SK-N-SH (cell line): ENCODE data around the gene HAUS7. TPM values are rescaled to one million over a fixed set of nuclear protein-coding genes. Genes with fewer than 3 reads are reported as not detected.

Experiments used
- CTCF ChIA-PET: fragments of 300-600, 350-600 bp; formaldehyde crosslinking; extraction: SDS; loops from one replicate; lab custom pipeline; 2021; lab: Yijun Ruan, JAX
- POLR2A ChIA-PET: fragments of 350-600 bp; sonication (Branson Sonifier 250); formaldehyde crosslinking; extraction: SDS; loops from one replicate; lab custom pipeline; 2020; ENCODE audit warnings: antibody characterized with exemption, inconsistent platforms; lab: Yijun Ruan, JAX
- DNase-seq: peaks from one replicate; pipeline ENCODE4 v3.0.0; 2012
- H2AFZ ChIP-seq: fragments of 200-600 bp; sonication (generic); 2 replicates; pipeline ENCODE4 v1.8.1; 2016; ENCODE audit warnings: antibody characterized with exemption, mild to moderate bottlenecking, low read depth
- H3F3A ChIP-seq: fragments of 200-600 bp; sonication (generic); replicated peaks from 2 replicates; pipeline ENCODE3; 2016; ENCODE audit warnings: antibody characterized with exemption, mild to moderate bottlenecking; ENCODE audit not compliant: insufficient read depth
- H3K27ac ChIP-seq, 2 experiments: fragments of 200-500 bp in 1 of 2; fragments of 200-600 bp in 1 of 2; sonication (Bioruptor generic) in 1 of 2; sonication (generic), shearing (Covaris generic) in 1 of 2; 2 replicates each; pipeline versions ENCODE4 v1.5.1 to v1.6.1; 2014 to 2016; ENCODE audit warnings: low read depth in 2 of 2, inconsistent platforms in 1 of 2, low read length in 1 of 2, mild to moderate bottlenecking in 1 of 2, mixed read lengths in 1 of 2
- H3K27me3 ChIP-seq: fragments of 200-600 bp; sonication (generic), shearing (Covaris generic); 2 replicates; pipeline ENCODE4 v1.6.1; 2016; ENCODE audit warnings: mixed run types; ENCODE audit not compliant: insufficient read depth
- H3K36me3 ChIP-seq, 2 experiments: fragments of 200-500 bp in 1 of 2; fragments of 200-600 bp in 1 of 2; sonication (Bioruptor generic) in 1 of 2; sonication (generic) in 1 of 2; replicated peaks in 1 of 2; 2 replicates each; pipeline versions ENCODE3 to v1.5.1; 2014 to 2016; ENCODE audit warnings: low read length in 1 of 2, mild to moderate bottlenecking in 1 of 2; ENCODE audit not compliant: insufficient read depth in 2 of 2, control insufficient read depth in 1 of 2
- H3K4me1 ChIP-seq, 2 experiments: fragments of 200-500 bp in 1 of 2; fragments of 200-600 bp in 1 of 2; sonication (Bioruptor generic) in 1 of 2; sonication (generic), shearing (Covaris generic) in 1 of 2; 2 replicates each; pipeline versions ENCODE4 v1.5.1 to v1.6.1; 2014 to 2016; ENCODE audit warnings: low read depth in 1 of 2, low read length in 1 of 2, mixed run types in 1 of 2; ENCODE audit not compliant: insufficient read depth in 2 of 2, control insufficient read depth in 1 of 2
- H3K4me2 ChIP-seq: fragments of 200-600 bp; sonication (generic), shearing (Covaris generic); 2 replicates; pipeline ENCODE4 v1.6.1; 2017; ENCODE audit warnings: mixed run types
- H3K4me3 ChIP-seq, 2 experiments: fragments of 200-500 bp in 1 of 2; fragments of 200-600 bp in 1 of 2; sonication (Bioruptor generic) in 1 of 2; sonication (generic), shearing (Covaris generic) in 1 of 2; 2 replicates each; pipeline versions ENCODE4 v1.5.1 to v1.8.1; 2014 to 2016; ENCODE audit warnings: low read depth in 2 of 2, inconsistent platforms in 1 of 2, low read length in 1 of 2, mild to moderate bottlenecking in 1 of 2, mixed read lengths in 1 of 2, moderate library complexity in 1 of 2
- H3K79me2 ChIP-seq: fragments of 200-600 bp; sonication (generic); 2 replicates; pipeline ENCODE4 v1.8.1; 2017; ENCODE audit warnings: mild to moderate bottlenecking; ENCODE audit not compliant: insufficient read depth
- H3K9ac ChIP-seq: fragments of 200-600 bp; sonication (generic); 2 replicates; pipeline ENCODE4 v1.6.1; 2017; ENCODE audit warnings: mixed run types
- H3K9me2 ChIP-seq: fragments of 200-600 bp; sonication (generic); 2 replicates; pipeline ENCODE4 v1.6.1; 2017; ENCODE audit warnings: mixed run types
- H3K9me3 ChIP-seq: fragments of 200-600 bp; sonication (generic); 2 replicates; pipeline ENCODE4 v1.6.1; 2017; ENCODE audit warnings: mixed run types, mild to moderate bottlenecking, moderate library complexity
- H4K20me1 ChIP-seq: fragments of 200-600 bp; sonication (generic); 2 replicates; pipeline ENCODE4 v1.6.1; 2017; ENCODE audit warnings: mild to moderate bottlenecking, mixed run types; ENCODE audit not compliant: insufficient read depth
- GABPA ChIP-seq: IDR thresholded peaks from 2 replicates; pipeline ENCODE4 v1.4.0; 2012; ENCODE audit warnings: low read depth, mild to moderate bottlenecking
- GATA2 ChIP-seq: sonication (generic); formaldehyde crosslinking; IDR thresholded peaks from 2 replicates; pipeline ENCODE4 v1.5.0; 2020; ENCODE audit warnings: mild to moderate bottlenecking, missing genetic modification reagents
- POLR2AphosphoS5 ChIP-seq: IDR thresholded peaks from 2 replicates; pipeline ENCODE4 v1.6.1; 2012; ENCODE audit warnings: low read depth, low read length
- RAD21 ChIP-seq: IDR thresholded peaks from 2 replicates; pipeline ENCODE4 v1.6.1; 2012; ENCODE audit warnings: mild to moderate bottlenecking, low read length
- RFX5 ChIP-seq: IDR thresholded peaks from 2 replicates; pipeline ENCODE4 v1.6.1; 2012; ENCODE audit warnings: mild to moderate bottlenecking, improper control_type of control experiment, low read length
- SIN3A ChIP-seq: IDR thresholded peaks from 2 replicates; pipeline ENCODE4 v1.6.1; 2012; ENCODE audit warnings: low read depth, mild to moderate bottlenecking, low read length, moderate library complexity, borderline replicate concordance
- TCF12 ChIP-seq: IDR thresholded peaks from 2 replicates; pipeline ENCODE4 v1.4.0; 2012
- WGBS: methylation state at CpG from one replicate; pipeline ENCODE4 v1.1.6; 2017; ENCODE audit warnings: low lambda C conversion rate; 5-methylcytosine and 5-hydroxymethylcytosine counted together
- polyA plus RNA-seq, 3 experiments: library from polyadenylated mRNA; depleted of rRNA; stranded (reverse); fragments of >200 nt; gene quantifications; 2 replicates each; pipeline ENCODE4 v1.2.3, GENCODE V29; 2012
- TF ChIP-seq, protein P1 (sequence below): IDR thresholded peaks from 2 replicates; pipeline ENCODE4 v1.4.0; 2012; ENCODE audit warnings: low read depth, borderline replicate concordance
- TF ChIP-seq, protein P2 (sequence below): IDR thresholded peaks from 2 replicates; pipeline ENCODE4; 2012

HAUS7 gene
- polyA plus RNA-seq, 1 of the 3 experiments (the other 2 are of a cell fraction): 39.7 TPM

DNA sequence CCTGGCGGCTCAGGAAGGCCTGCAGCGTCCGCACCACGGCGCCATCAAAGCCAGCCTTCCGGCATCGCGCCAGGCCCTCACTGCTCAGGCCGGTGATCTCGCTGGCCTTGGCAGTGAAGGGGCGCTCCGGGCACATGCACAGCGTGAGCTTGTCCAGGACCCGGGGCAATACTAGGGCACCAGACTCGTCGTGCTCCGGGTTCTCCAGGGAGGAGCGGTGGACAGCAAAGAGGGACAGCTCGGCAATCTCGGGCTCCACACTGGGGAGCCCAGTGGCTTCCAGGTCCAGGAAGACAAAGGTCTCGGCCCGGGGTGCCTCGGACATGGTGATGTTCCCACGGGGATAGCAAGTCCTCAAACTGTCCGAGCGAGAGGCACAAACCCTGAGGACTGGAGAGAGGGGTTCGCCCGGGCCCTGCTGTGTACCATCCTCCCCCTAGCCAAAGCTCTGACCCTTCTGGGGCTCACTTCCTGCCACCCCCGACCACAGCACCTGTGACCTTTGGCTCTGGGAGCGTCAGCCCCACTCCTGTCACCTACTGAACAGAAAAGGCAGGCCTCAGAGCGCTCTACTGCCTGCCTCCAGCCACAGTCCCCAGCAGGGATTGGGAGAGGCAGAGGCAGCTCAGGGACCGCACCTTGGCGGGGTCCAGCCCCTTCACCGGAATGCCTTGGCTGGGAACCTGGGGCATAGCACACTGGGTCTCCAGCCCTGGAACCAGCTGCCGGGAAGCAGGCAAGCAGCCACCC is 25.1 kb downstream of the HAUS7 start (continued):
- no peak for TF ChIP-seq GABPA
- TF ChIP-seq RFX5: no peak
- no peak for TF ChIP-seq RAD21
- TF ChIP-seq, protein P1, sequence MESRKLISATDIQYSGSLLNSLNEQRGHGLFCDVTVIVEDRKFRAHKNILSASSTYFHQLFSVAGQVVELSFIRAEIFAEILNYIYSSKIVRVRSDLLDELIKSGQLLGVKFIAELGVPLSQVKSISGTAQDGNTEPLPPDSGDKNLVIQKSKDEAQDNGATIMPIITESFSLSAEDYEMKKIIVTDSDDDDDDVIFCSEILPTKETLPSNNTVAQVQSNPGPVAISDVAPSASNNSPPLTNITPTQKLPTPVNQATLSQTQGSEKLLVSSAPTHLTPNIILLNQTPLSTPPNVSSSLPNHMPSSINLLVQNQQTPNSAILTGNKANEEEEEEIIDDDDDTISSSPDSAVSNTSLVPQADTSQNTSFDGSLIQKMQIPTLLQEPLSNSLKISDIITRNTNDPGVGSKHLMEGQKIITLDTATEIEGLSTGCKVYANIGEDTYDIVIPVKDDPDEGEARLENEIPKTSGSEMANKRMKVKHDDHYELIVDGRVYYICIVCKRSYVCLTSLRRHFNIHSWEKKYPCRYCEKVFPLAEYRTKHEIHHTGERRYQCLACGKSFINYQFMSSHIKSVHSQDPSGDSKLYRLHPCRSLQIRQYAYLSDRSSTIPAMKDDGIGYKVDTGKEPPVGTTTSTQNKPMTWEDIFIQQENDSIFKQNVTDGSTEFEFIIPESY: no peak
- TF ChIP-seq TCF12: no peak
- no peak for TF ChIP-seq GATA2
- no peak for TF ChIP-seq POLR2AphosphoS5

DNA sequence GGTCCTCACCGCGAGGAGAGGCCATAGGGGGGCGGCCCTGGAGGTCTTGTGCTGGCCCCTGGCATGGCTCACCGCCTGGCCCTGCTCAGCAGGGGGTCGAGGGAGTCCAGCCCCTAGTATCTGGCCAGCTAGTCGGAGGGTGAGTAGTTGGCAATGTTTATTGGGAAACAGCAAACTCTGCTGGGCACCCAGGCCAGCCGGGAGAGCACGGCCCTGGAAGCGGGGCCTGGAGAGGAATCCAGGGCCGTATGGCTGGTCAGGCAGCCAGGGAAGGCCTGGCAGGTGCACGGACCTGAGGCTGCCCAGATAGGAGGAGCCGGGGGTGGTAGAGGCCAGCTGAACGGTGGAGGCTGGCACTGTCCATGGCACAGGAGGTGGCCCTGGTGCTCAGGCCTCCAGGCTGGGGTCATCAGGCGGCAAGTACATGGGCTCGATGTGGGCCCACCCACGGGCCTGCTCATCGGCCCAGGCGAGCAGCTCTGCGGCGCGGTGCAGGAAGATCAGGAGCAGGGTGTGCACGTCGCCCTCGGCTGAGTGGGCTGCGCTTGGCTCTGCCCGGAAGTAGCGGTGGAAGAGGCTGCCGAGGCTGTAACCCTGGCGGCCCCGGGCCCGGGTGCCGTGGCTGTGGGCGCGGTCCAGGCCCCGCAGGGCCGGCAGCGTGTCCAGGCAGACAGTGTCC is 25.9 kb downstream of the HAUS7 start:
- 53% methylated on average over 12 of the region's 37 CpGs for WGBS
- Histone ChIP-seq H4K20me1 (no peaks in the 10 kb centered on the region), H3K9me3 (no peaks in the 10 kb centered on the region), H3K4me3 (no peak overlapping the region), H3K27ac (no peak overlapping the region), H3F3A (no peaks in the 10 kb centered on the region), H3K9me2 (no peaks in the 10 kb centered on the region), H2AFZ (no peak overlapping the region), H3K27me3 (peaks cover 30% of the 10 kb centered on the region), H3K36me3 (no peaks in the 10 kb centered on the region), H3K4me2 (no peak overlapping the region), H3K79me2 (no peaks in the 10 kb centered on the region), H3K4me1 (no peaks in the 10 kb centered on the region), H3K9ac (no peak overlapping the region)
- ChIA-PET CTCF (interaction anchor here (1.2 to 2.4 kb wide), 3 partner anchors 16 to 63 kb away, joined by 3 to 13 read pairs (median 3); partner anchors contain the start of gene HAUS7), POLR2A (no interaction called here)
- no peak for DNase-seq
- TF ChIP-seq, protein P2, sequence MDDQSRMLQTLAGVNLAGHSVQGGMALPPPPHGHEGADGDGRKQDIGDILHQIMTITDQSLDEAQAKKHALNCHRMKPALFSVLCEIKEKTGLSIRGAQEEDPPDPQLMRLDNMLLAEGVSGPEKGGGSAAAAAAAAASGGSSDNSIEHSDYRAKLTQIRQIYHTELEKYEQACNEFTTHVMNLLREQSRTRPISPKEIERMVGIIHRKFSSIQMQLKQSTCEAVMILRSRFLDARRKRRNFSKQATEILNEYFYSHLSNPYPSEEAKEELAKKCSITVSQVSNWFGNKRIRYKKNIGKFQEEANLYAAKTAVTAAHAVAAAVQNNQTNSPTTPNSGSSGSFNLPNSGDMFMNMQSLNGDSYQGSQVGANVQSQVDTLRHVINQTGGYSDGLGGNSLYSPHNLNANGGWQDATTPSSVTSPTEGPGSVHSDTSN: no peak
- TF ChIP-seq RFX5 (no peak), SIN3A (no peak)
